Left ventricle myocardium superior (tissue), 1 donor: ENCODE measurements around the gene HOXA7. TPM values are rescaled to one million over a fixed set of nuclear protein-coding genes. Genes with fewer than 3 reads are reported as not detected.

Experiments used
- ATAC-seq: fragments of 200-7000 bp; cut with Tn5 transposase; one replicate; pipeline ENCODE4 v1.9.1; 2020; ENCODE audit warnings: mild to moderate bottlenecking, moderate library complexity
- DNase-seq: peaks from one replicate; pipeline ENCODE4 v3.0.0-alpha.2; 2020
- intact Hi-C: fragments of 100-400 bp; cut with micrococcal nuclease; formaldehyde crosslinking; loops from one replicate; pipeline ENCODE4 v1.11.0; 2022
- total RNA-seq: library from RNA; stranded (reverse); fragmentation: NEBNext Ultra II Directional; extraction: Animal tissue kit (Norgen Biotek cat#: 25700); gene quantifications from one replicate; pipeline ENCODE4 v1.2.1, GENCODE V29; 2021
- donor health status: DM: no; HTN: yes; CAD: no; lungs with severe emphysema.

Gene HOXA7
- total RNA-seq, 1 donor from 2014 or later: not detected

- ATAC-seq (no peak), DNase-seq (no peak)
- intact Hi-C loops: loop anchor here (5.0 to 10.0 kb wide), 2 partner anchors 482 to 789 kb away; no protein-coding TSS in a partner anchor
Observed at GRCh38 chr7:27164045-27164366, 7.5 kb upstream of the HOXA7 start.

GRCh38 chr7:27163288-27164044 lies 7.0 kb upstream of the HOXA7 start:
- intact Hi-C loops: loop anchor here (5.0 to 10.0 kb wide), 2 partner anchors 481 to 789 kb away; no protein-coding TSS in a partner anchor
- DNase-seq (peak; percentile 7), ATAC-seq (no peak)

- DNase-seq (no peak), ATAC-seq (no peak)
- intact Hi-C loops: loop anchor here (5.0 to 10.0 kb wide), 2 partner anchors 480 to 788 kb away; no protein-coding TSS in a partner anchor
Observed at GRCh38 chr7:27162561-27163287, 6.2 kb upstream of the HOXA7 start.

GRCh38 chr7:27161721-27162560 lies 5.5 kb upstream of the HOXA7 start:
- DNase-seq (peak; percentile 24), ATAC-seq (no peak)
- intact Hi-C loops: loop anchor here (5.0 to 10.0 kb wide), 2 partner anchors 480 to 787 kb away; no protein-coding TSS in a partner anchor

GRCh38 chr7:27161214-27161720 lies 4.8 kb upstream of the HOXA7 start:
- DNase-seq (peak; percentile 50), ATAC-seq (peak; percentile 49)
- intact Hi-C loops: loop anchor here (5.0 to 10.0 kb wide), 2 partner anchors 479 to 786 kb away; no protein-coding TSS in a partner anchor

GRCh38 chr7:27160546-27161213 lies 4.2 kb upstream of the HOXA7 start:
- intact Hi-C loops: loop anchor here (5.0 to 10.0 kb wide), 2 partner anchors 478 to 786 kb away; no protein-coding TSS in a partner anchor
- ATAC-seq (peak; percentile 89), DNase-seq (peak; percentile 89)

GRCh38 chr7:27160145-27160545 lies 3.7 kb upstream of the HOXA7 start:
- peak; percentile 26 for DNase-seq
- intact Hi-C loops: loop anchor here (5.0 to 10.0 kb wide), 2 partner anchors 478 to 785 kb away; no protein-coding TSS in a partner anchor
- no peak for ATAC-seq

- DNase-seq: peak; percentile 24
- intact Hi-C loops: loop anchor here (5.0 to 10.0 kb wide), 2 partner anchors 477 to 785 kb away; no protein-coding TSS in a partner anchor
- no peak for ATAC-seq
Observed at GRCh38 chr7:27159266-27160144, 3.0 kb upstream of the HOXA7 start.

- DNase-seq (no peak), ATAC-seq (no peak)
- intact Hi-C loops: no loop called here
Observed at GRCh38 chr7:27158436-27159265, 2.2 kb upstream of the HOXA7 start.

GRCh38 chr7:27157702-27158431 lies 1.4 kb upstream of the HOXA7 start:
- intact Hi-C loops: no loop called here
- DNase-seq (no peak), ATAC-seq (no peak)

GRCh38 chr7:27156916-27157701 lies 634 bp upstream of the HOXA7 start:
- ATAC-seq (no peak), DNase-seq (no peak)
- intact Hi-C loops: no loop called here

GRCh38 chr7:27155816-27156507 lies 513 bp downstream of the HOXA7 start:
- intact Hi-C loops: no loop called here
- peak; percentile 7 for DNase-seq
- ATAC-seq: no peak

- no peak for ATAC-seq
- intact Hi-C loops: no loop called here
- DNase-seq: no peak
Observed at GRCh38 chr7:27154901-27155815, 1.3 kb downstream of the HOXA7 start.

GRCh38 chr7:27154369-27154768 lies 2.1 kb downstream of the HOXA7 start:
- intact Hi-C loops: no loop called here
- DNase-seq (no peak), ATAC-seq (no peak)
